Measurements from ENCODE around the gene MTPN. TPM values are rescaled to one million over a fixed set of nuclear protein-coding genes. Genes with fewer than 3 reads are reported as not detected.

Gene MTPN
- total RNA-seq, 1 donor: 172 TPM

GRCh38 chr7:135962802-135963201, 14.4 kb downstream of the MTPN start:
- TF ChIP-seq CTCF (IDR thresholded peaks at IDR 0.05; ENCODE audit: insufficient read depth, low read length): no peak
- no peak for DNase-seq (ENCODE audit: low read depth)

GRCh38 chr7:135960709-135961451, 16.3 kb downstream of the MTPN start:
- TF ChIP-seq CTCF (IDR thresholded peaks at IDR 0.05; ENCODE audit: insufficient read depth, low read length): no peak
- H3K4me3 ChIP-seq (ENCODE audit: low read depth, low read length): no peak overlapping the region
- no peak for DNase-seq (ENCODE audit: low read depth)

More at GRCh38 chr7:135962802-135963201, 14.4 kb downstream of the MTPN start:
- no peak overlapping the region for H3K4me3 ChIP-seq (ENCODE audit: low read depth, low read length)

GRCh38 chr7:135959646-135960363, 17.4 kb downstream of the MTPN start:
- DNase-seq (ENCODE audit: low read depth): no peak

GRCh38 chr7:135958173-135958572, 19.0 kb downstream of the MTPN start:
- no peak overlapping the region for H3K4me3 ChIP-seq (ENCODE audit: low read depth, low read length)
- TF ChIP-seq CTCF (IDR thresholded peaks at IDR 0.05; ENCODE audit: insufficient read depth, low read length): no peak
- DNase-seq (ENCODE audit: low read depth): no peak

More at GRCh38 chr7:135959646-135960363, 17.4 kb downstream of the MTPN start:
- no peak for TF ChIP-seq CTCF (IDR thresholded peaks at IDR 0.05; ENCODE audit: insufficient read depth, low read length)
- H3K4me3 ChIP-seq (ENCODE audit: low read depth, low read length): no peak overlapping the region

- DNase-seq (ENCODE audit: low read depth): no peak
- no peak for TF ChIP-seq CTCF (IDR thresholded peaks at IDR 0.05; ENCODE audit: insufficient read depth, low read length)
- H3K4me3 ChIP-seq (ENCODE audit: low read depth, low read length): no peak overlapping the region
Measured at GRCh38 chr7:135957627-135958026, 19.5 kb downstream of the MTPN start.

GRCh38 chr7:135956393-135956792, 20.8 kb downstream of the MTPN start:
- TF ChIP-seq CTCF (IDR thresholded peaks at IDR 0.05; ENCODE audit: insufficient read depth, low read length): no peak
- H3K4me3 ChIP-seq (ENCODE audit: low read depth, low read length): no peak overlapping the region
- no peak for DNase-seq (ENCODE audit: low read depth)
